ENCODE results near the gene GGACT.

The GGACT gene

GRCh38 chr13:100610391-100611347 lies 22.1 kb upstream of the GGACT start:
- Mint-ChIP-seq H3K4me1 (peaks cover 34% of the 10 kb centered on the region), H3K27ac (no peak overlapping the region), H3K27me3 (no peaks in the 10 kb centered on the region), H3K9me3 (no peaks in the 10 kb centered on the region), H3K36me3 (ENCODE audit: low read depth) (peaks cover 12% of the 10 kb centered on the region), H3K4me3 (no peak overlapping the region)
- DNase-seq (no peak), ATAC-seq (no peak)

GRCh38 chr13:100608906-100609305 lies 20.3 kb upstream of the GGACT start:
- Mint-ChIP-seq H3K4me3 (no peak overlapping the region), H3K9me3 (no peaks in the 10 kb centered on the region), H3K27ac (peak overlapping the region; percentile 8), H3K4me1 (peaks cover 34% of the 10 kb centered on the region), H3K27me3 (no peaks in the 10 kb centered on the region), H3K36me3 (ENCODE audit: low read depth) (peaks cover 12% of the 10 kb centered on the region)
- ATAC-seq (peak; percentile 97), DNase-seq (peak; percentile 14)

GRCh38 chr13:100608489-100608888 lies 19.9 kb upstream of the GGACT start:
- Mint-ChIP-seq H3K4me1 (peaks cover 34% of the 10 kb centered on the region), H3K9me3 (no peaks in the 10 kb centered on the region), H3K27me3 (no peaks in the 10 kb centered on the region), H3K27ac (peak overlapping the region; percentile 75), H3K36me3 (ENCODE audit: low read depth) (peaks cover 12% of the 10 kb centered on the region), H3K4me3 (no peak overlapping the region)
- DNase-seq (no peak), ATAC-seq (no peak)

GRCh38 chr13:100604918-100605710 lies 16.5 kb upstream of the GGACT start:
- Mint-ChIP-seq H3K4me3 (no peak overlapping the region), H3K9me3 (no peaks in the 10 kb centered on the region), H3K27me3 (no peaks in the 10 kb centered on the region), H3K4me1 (peaks cover 23% of the 10 kb centered on the region), H3K36me3 (ENCODE audit: low read depth) (peaks cover 7% of the 10 kb centered on the region), H3K27ac (no peak overlapping the region)
- DNase-seq (no peak), ATAC-seq (no peak)

- Mint-ChIP-seq H3K9me3 (no peaks in the 10 kb centered on the region), H3K27me3 (no peaks in the 10 kb centered on the region), H3K36me3 (ENCODE audit: low read depth) (peaks cover 3% of the 10 kb centered on the region), H3K27ac (no peak overlapping the region), H3K4me1 (peaks cover 2% of the 10 kb centered on the region), H3K4me3 (no peak overlapping the region)
- DNase-seq (no peak), ATAC-seq (no peak)
Observed at GRCh38 chr13:100602493-100603111, 14.0 kb upstream of the GGACT start.

- peaks cover 3% of the 10 kb centered on the region for H3K36me3 Mint-ChIP-seq (ENCODE audit: low read depth)
- H3K4me1 Mint-ChIP-seq = no peaks in the 10 kb centered on the region
- no peak for ATAC-seq
- H3K27ac Mint-ChIP-seq = no peak overlapping the region
- no peak for DNase-seq
- H3K9me3 Mint-ChIP-seq = no peaks in the 10 kb centered on the region
- H3K4me3 Mint-ChIP-seq = no peak overlapping the region
- H3K27me3 Mint-ChIP-seq = no peaks in the 10 kb centered on the region
Observed at GRCh38 chr13:100601716-100602115, 13.1 kb upstream of the GGACT start.

- DNase-seq (no peak), ATAC-seq (no peak)
- Mint-ChIP-seq H3K9me3 (no peaks in the 10 kb centered on the region), H3K4me1 (no peaks in the 10 kb centered on the region), H3K27me3 (no peaks in the 10 kb centered on the region), H3K36me3 (ENCODE audit: low read depth) (no peaks in the 10 kb centered on the region), H3K4me3 (no peak overlapping the region), H3K27ac (no peak overlapping the region)
Observed at GRCh38 chr13:100600915-100601314, 12.3 kb upstream of the GGACT start.

GRCh38 chr13:100600461-100600860 lies 11.9 kb upstream of the GGACT start:
- H3K27me3 Mint-ChIP-seq = no peaks in the 10 kb centered on the region
- no peak overlapping the region for H3K4me3 Mint-ChIP-seq
- H3K27ac Mint-ChIP-seq = no peak overlapping the region

GRCh38 chr13:100597253-100597652 lies 8.7 kb upstream of the GGACT start:
- no peak overlapping the region for H3K27ac Mint-ChIP-seq
- no peak for DNase-seq
- H3K36me3 Mint-ChIP-seq (ENCODE audit: low read depth) = no peaks in the 10 kb centered on the region
- no peaks in the 10 kb centered on the region for H3K9me3 Mint-ChIP-seq
- H3K27me3 Mint-ChIP-seq = no peaks in the 10 kb centered on the region
- H3K4me1 Mint-ChIP-seq = no peaks in the 10 kb centered on the region
- ATAC-seq = no peak
- no peak overlapping the region for H3K4me3 Mint-ChIP-seq

More at GRCh38 chr13:100600461-100600860, 11.9 kb upstream of the GGACT start:
- no peak for ATAC-seq
- no peak for DNase-seq
- H3K9me3 Mint-ChIP-seq = no peaks in the 10 kb centered on the region
- H3K36me3 Mint-ChIP-seq (ENCODE audit: low read depth) = no peaks in the 10 kb centered on the region
- H3K4me1 Mint-ChIP-seq = no peaks in the 10 kb centered on the region

- H3K27ac Mint-ChIP-seq = no peak overlapping the region
- no peaks in the 10 kb centered on the region for H3K27me3 Mint-ChIP-seq
- DNase-seq = no peak
- no peaks in the 10 kb centered on the region for H3K36me3 Mint-ChIP-seq (ENCODE audit: low read depth)
- H3K4me1 Mint-ChIP-seq = no peaks in the 10 kb centered on the region
- ATAC-seq = no peak
- H3K9me3 Mint-ChIP-seq = no peaks in the 10 kb centered on the region
- no peak overlapping the region for H3K4me3 Mint-ChIP-seq
Observed at GRCh38 chr13:100596516-100596915, 7.9 kb upstream of the GGACT start.

- H3K4me1 Mint-ChIP-seq = no peaks in the 10 kb centered on the region
- no peak for DNase-seq
- H3K27me3 Mint-ChIP-seq = no peaks in the 10 kb centered on the region
- no peaks in the 10 kb centered on the region for H3K36me3 Mint-ChIP-seq (ENCODE audit: low read depth)
- no peaks in the 10 kb centered on the region for H3K9me3 Mint-ChIP-seq
- no peak overlapping the region for H3K27ac Mint-ChIP-seq
- no peak overlapping the region for H3K4me3 Mint-ChIP-seq
- ATAC-seq = no peak
Observed at GRCh38 chr13:100594731-100595130, 6.1 kb upstream of the GGACT start.

GRCh38 chr13:100594255-100594654 lies 5.7 kb upstream of the GGACT start:
- no peak for ATAC-seq
- Mint-ChIP-seq H3K4me3 (no peak overlapping the region), H3K36me3 (ENCODE audit: low read depth) (no peaks in the 10 kb centered on the region), H3K27me3 (no peaks in the 10 kb centered on the region), H3K4me1 (peaks cover 2% of the 10 kb centered on the region), H3K27ac (no peak overlapping the region), H3K9me3 (no peaks in the 10 kb centered on the region)
- DNase-seq = no peak

- ATAC-seq = no peak
- Mint-ChIP-seq H3K9me3 (no peaks in the 10 kb centered on the region), H3K4me1 (peaks cover 31% of the 10 kb centered on the region), H3K27ac (peak overlapping the region; percentile 77), H3K4me3 (peak overlapping the region; percentile 76), H3K36me3 (ENCODE audit: low read depth) (no peaks in the 10 kb centered on the region), H3K27me3 (no peaks in the 10 kb centered on the region)
- DNase-seq = no peak
Observed at GRCh38 chr13:100589178-100589725, 663 bp upstream of the GGACT start.

GRCh38 chr13:100584896-100585295 lies 3.7 kb downstream of the GGACT start:
- Mint-ChIP-seq H3K36me3 (ENCODE audit: low read depth) (peaks cover 2% of the 10 kb centered on the region), H3K9me3 (no peaks in the 10 kb centered on the region), H3K4me3 (no peak overlapping the region), H3K27me3 (no peaks in the 10 kb centered on the region), H3K4me1 (peaks cover 47% of the 10 kb centered on the region), H3K27ac (no peak overlapping the region)
- no peak for ATAC-seq
- peak; percentile 12 for DNase-seq
